HG03139 (cell line): Measurements from ENCODE around the gene MMP17.
"Not testable (repeated sequence)": the region's sequence is repeated elsewhere in the genome, so short reads cannot be mapped to it uniquely, and the experiment has no call there.

Experiments used
- ATAC-seq: cut with Tn5 transposase; IDR thresholded peaks from one replicate; pipeline ENCODE4 v1.9.1; 2021; ENCODE audit not compliant: unreplicated experiment

The MMP17 gene

DNA sequence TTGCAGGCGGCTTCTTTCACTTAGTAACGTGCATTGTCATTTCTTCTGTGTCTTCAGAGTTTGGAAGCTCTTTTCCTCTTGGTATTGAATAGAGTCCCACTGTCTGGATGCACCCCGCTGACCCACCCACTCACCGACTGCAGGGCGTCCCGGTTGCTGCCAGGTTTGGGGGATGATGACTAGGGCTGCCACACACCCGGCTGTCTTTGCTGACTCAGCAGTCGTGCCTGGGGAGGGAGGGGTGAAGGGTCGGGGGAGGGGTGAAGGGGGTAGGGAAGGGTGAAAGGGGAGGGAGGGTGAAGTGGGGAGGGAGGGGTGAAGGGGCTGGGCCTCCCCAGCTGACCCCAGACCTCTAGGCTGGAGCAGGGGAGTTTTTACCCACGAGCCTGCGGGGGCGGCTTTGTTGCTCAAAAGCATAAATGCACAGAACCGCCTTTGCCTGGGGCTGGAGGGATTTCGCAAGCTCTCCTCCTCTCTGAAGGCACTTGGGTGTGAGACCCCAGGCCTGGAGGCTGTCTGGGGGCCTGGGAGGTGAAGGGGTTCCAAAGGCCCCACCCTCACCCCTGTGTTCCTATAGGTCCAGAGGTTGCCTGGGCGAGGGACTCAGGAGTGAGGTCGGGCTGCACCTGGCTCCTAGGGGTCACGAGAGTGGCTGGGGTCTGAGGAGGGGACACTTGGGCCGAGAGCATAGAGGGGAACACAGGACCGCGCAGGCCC, 35.0 kb downstream of the MMP17 start:
- ATAC-seq, result no peak

GRCh38 chr12:131863711-131864396, 35.7 kb downstream of the MMP17 start:
- ATAC-seq, result no peak

DNA sequence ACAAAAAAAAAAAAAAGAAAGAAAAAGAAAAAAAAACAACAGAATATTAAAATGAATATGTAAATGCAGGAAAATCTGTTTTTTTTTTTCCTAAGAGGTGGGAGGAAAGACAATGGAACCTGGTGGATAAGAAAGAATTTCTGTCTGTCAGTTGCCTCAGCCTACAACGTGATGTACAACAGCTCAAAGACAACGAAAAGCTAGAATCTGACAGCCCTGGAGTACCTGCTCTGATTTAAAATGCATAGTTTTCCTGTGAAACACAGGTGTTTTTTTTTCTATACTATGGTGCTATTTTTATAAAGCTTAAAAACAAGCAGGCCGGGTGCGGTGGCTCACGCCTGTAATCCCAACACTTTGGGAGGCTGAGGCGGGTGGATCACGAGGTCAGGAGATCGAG, 36.3 kb downstream of the MMP17 start:
- no peak for ATAC-seq

DNA sequence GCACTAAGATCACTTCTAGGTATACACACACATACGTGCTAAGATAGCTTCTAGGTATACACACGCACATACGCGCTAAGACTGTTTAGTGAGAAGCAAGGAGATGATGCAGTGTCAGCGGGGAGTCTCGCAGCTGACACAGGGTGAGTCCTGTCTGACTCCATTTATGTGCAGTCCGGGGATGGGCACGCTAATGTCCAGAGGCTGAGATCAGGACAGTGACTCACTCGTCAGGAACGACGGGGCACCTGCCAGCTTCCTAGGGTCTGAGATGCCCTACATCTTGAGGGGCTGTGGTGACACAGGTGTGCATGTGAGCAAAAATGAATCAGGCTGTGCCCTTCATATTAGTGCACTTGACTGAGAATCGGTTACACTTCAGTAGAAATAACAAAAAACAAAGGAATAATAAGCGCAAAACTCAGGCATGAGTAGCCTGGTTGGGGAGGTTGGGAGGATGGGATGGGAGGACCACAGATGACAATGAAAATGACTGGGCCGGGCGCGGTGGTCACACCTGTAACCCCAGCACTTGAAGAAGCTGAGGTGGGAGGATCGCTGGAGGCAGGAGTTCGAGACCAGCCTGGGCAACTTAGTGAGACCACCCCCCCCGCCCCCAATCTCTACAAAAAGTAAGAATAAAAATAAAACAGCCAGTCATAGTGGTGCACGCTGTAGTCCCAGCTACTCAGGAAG, 37.1 kb downstream of the MMP17 start:
- ATAC-seq, result no peak

GRCh38 chr12:131867471-131867870, 39.3 kb downstream of the MMP17 start:
- ATAC-seq, result no peak

- ATAC-seq, result no peak
These were observed 39.9 kb downstream of the MMP17 start for GRCh38 chr12:131867891-131868675.

GRCh38 chr12:131869871-131870418, 41.8 kb downstream of the MMP17 start:
- ATAC-seq, result no peak

- ATAC-seq, result no peak
These were observed 43.5 kb downstream of the MMP17 start for GRCh38 chr12:131871677-131872076.

DNA sequence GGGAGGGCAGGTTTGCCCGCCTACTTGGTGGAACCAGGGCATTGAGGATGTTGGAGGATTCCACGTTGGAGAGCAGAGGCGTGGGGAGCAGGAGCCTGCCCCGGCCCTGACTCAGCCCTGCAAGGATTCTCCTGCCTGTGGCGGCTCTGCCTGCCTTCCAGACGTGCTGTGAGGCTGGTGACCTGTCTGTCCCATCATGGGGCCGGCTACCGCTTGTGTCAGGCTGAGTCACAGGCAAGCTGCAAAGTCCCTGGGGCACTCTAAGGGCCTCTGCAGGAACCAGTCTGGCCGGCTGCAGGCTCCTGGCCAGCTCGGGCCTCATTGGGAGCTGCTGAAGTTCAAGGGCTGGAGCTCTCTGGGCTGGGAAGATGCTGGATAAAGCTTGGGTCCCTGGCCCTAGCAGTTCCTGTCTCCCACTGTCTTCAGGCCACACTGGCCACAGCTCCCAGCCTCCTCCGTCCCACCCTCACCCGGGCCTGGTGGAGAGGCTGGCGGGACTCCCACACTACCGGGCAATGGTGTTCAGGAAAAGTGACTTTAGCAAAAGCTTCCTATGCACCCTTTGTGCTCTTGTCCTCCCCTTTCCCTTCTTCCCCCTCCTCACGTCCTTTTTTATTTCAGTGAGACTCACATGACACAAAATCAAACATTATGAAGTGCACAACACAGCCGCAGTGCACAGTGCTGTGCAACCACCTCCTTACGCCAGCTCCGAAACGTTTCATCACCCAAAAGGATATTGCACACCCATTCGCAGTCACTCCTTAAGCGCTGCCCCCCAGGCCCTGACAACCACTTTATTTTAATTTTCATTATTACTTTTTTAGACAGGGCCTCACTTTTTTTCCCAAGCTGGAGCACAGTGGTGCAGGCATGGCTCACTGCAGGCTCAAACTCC, 44.2 kb downstream of the MMP17 start:
- ATAC-seq, result no peak

- no peak for ATAC-seq
These were observed 45.1 kb downstream of the MMP17 start for GRCh38 chr12:131873293-131873692.

DNA sequence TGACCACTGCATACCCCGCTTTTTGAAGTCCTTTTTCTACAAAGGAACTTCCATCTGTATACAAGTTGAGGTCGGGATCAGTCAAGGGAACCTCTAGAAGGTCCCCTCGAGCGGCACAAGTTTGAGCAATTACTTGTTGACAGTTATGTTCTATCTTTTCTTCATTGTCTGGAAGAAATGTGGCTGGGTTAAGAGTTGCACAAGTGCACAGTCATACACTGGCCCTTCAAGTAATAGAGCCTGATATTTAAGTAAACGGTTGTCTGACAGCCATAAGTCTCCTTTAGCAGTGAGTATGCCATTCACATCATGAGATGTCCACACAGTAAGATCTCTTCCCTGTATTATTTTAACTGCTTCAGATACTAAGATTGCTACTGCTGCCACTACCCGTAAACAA, 46.8 kb downstream of the MMP17 start:
- not testable (repeated sequence) for ATAC-seq

- not testable (repeated sequence) for ATAC-seq
These were observed 49.0 kb downstream of the MMP17 start for GRCh38 chr12:131877216-131877615.

DNA sequence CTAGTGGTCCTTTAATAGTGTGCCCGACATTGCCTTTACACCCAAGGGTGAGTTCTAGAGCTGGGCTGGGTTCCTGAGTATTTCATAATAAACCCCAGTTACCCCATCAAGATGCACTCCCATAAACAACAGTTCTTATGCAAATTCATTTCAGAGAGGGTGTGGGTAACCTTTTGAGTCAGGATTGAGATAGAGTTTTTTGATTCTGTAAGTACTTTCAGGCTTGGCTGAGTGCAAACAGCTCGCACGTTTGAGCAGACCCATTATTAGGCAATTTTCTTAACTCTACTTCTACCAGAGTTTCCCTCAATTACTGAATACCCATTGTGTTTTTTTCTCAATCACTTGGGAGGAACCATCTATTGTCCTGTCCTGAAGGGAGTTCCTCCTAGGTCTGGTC, 50.2 kb downstream of the MMP17 start:
- ATAC-seq, result not testable (repeated sequence)

- ATAC-seq, result no peak
These were observed 54.8 kb downstream of the MMP17 start for GRCh38 chr12:131882804-131883520.

DNA sequence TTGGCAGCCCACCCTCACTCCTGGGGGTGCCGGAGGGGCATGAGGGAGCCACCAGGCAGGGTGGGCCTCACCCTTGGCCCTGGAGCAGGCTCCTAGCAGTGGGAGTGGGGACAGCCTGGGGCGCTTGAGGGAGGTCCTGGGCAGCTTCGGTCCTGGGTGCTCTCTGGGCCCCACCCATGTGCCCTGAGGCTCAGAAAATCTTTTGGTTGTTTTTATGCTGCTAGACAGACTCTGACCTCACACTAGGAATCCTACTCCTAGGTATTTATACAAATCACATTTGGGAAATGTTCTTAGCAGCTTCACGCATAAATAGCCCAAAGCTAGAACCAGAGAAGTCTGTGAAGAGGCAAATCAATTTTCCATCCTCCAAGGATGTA, 55.3 kb downstream of the MMP17 start:
- ATAC-seq, result no peak

DNA sequence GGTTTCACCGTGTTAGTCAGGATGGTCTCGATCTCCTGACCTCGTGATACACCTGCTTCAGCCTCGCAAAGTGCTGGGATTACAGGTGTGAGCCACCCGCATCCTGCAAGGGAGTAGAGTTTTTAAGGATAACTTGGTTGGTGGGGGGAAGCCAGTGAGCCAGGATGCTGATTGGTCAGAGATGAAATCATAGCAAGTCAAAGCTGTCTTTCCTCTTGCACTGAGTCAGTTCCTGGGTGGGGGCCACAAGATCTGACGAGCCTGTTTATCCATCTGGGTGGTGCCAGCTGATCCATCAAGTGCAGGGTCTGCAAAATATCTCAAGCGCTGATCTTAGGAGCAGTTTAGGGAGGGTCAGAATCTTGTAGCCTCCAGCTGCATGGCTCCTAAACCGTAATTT, 56.9 kb downstream of the MMP17 start:
- ATAC-seq, result not testable (repeated sequence)

- ATAC-seq, result no peak
These were observed 57.4 kb downstream of the MMP17 start for GRCh38 chr12:131885543-131886057.

GRCh38 chr12:131891722-131892121, 63.5 kb downstream of the MMP17 start:
- not testable (repeated sequence) for ATAC-seq
